HG02678 (cell line): ENCODE data around the gene TENM4.

Experiments used
- ATAC-seq: cut with Tn5 transposase; IDR thresholded peaks from one replicate; pipeline ENCODE4 v1.9.1; 2021; ENCODE audit warnings: mild to moderate bottlenecking, moderate library complexity; ENCODE audit not compliant: unreplicated experiment

Gene TENM4

DNA sequence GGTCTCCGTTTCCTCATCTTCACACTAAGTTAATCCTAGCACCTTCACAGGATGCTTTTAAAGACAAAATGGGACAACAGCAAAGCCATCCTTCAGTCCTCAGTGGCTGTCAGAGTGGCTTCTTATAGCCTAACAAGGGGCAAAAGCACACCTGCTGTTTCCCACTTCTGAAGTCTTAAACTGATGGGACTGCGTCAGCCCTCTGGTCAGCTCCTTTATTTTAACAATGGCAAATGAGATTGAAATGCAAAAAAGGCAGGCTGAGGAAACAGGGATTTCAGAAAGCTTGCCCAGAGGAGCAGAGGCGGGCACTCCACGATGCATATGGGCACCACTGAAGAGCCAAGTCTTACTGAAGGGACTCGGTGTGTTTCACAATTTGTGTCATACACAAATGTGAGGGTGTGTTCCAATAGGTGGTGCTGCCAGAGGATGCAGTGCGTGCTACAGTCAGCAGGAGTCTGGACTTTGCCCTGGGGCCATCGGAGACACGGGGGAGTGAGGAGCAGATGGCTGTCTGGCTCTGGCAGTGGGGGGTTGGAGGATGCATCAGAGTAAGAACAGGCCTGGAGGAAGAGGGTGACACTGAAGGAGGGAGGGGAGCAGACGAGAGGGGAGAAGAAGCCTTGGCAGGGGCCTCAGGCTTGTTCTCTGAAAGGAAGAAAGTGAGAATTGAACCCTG lies 47.3 kb downstream of the TENM4 start:
- no peak for ATAC-seq

DNA sequence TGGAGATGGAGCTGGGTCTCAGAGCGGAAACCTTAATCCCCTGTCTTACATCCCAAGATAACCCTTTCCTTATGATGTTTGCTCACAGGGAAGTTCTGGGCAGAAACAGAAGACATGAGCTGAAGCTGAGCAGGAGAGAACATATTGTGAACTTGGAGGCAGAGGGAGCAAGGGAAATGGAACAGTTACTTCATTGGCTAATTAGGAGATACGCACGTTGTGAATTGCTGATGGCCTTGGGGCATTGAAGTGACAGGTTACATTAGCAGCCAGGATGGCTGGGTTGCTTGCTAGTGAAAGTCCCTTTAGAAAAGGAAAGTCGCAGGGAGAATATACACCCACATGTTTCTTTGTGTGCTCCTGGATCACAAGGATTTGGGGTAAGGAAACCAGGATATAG lies 48.7 kb downstream of the TENM4 start:
- no peak for ATAC-seq

DNA sequence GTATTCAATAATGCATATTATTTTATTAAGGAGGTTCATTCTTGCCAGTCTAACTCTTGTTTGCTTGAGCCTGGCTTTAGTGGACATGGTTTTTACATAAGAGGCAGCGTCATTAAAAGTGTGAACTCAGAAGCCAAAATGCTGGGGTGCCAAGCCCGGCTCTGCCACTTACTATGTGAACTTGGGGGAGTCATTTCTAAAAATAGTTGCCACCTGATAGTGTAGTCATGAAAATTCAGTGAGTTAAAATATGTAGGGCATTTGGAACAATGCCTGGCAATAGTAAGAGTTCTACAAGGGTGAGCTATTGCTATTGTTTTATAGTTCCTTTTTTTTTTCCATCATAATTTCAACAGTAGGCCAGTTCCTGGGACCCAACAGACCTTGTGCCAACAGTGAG lies 49.9 kb downstream of the TENM4 start:
- no peak for ATAC-seq

DNA sequence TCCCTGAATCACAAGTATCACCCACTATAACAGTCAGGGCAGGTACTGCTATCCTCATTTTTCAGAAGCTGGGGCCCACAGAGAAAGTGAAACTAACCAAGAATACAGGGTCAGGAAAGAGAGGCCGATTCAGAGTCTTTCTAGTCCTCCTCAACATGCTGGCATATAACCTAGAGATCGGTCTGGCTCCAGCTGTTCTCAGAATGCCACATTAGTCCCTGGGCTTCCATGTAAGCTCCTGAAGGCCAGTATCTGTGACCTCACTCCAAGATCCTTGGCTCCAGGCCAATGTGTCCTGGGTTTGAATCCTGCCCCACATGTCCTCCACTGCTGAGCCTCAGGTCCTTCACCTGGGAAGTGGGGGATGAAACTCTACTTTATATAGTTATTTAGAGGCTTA lies 50.4 kb downstream of the TENM4 start:
- no peak for ATAC-seq

DNA sequence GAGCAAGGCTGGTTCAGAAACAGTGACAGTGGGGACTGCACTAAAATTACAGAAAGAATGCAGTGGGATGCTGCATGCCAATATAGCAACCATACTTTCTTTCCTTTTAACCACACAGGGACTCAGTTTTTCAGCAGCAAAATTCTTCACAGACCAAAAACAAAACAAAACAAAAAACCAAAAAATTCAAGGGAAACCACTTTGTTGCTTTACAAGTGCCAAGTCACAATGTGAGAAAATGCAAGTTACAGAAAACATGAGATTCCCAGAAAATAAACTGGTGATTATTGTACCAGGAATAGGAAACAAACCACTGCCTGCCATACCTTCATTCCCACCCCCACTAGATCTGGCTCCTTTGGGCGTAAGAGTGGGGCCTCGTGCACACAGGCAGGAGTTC lies 52.6 kb downstream of the TENM4 start:
- no peak for ATAC-seq

DNA sequence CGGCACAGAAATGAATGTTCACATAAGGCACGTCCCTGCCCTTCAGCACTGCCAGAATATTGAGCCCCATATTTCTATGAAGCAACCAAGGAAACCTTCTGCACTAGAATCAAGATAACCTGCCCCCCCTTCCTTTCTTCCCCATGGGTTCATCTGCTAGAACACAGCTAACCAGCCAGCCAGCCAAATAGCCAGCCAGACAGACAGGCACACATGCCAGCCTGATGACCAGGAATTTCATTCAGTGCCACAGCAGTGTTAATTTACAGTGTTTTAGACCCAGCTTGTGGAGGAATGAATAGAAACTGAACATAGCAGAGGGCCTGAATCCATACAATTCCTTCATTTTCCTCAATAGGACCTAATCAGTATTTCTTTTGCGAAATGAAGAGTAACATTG lies 57.0 kb downstream of the TENM4 start:
- no peak for ATAC-seq

DNA sequence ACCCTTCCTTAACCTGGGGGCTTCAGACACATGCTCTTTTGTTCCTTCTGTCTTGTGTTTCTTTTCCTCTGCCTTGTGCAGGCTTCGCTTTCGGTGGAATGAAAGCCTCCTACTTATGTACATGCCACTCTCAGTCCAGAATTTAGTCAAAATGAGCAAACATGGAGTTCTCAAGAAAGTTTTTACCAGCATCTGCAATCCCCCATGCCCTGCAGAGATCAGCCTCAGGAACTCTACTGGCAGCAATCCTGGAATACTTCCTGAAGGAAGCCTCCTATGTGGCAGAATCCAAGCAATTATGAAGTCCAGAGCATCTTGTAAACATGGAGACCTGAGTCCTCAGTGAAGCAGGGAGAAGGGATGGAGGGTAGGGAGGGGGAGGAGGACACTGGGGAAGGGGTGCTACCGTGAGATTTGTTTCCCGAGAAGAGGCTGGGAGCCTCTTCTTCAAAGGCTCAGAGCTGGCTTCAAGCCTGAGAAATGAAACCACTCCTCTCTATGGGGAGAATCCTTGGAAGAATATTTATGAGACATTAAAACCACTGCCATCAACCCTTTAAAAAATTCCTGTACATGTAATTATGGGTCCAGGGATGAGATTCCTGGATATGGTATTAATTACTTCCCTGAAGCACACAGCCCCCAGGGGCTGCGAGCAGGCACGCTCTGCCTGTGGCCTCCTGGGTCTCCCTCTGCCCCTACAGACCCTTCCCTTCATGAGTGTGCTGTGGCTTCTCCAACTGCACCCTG lies 58.4 kb downstream of the TENM4 start:
- ATAC-seq, result no peak

DNA sequence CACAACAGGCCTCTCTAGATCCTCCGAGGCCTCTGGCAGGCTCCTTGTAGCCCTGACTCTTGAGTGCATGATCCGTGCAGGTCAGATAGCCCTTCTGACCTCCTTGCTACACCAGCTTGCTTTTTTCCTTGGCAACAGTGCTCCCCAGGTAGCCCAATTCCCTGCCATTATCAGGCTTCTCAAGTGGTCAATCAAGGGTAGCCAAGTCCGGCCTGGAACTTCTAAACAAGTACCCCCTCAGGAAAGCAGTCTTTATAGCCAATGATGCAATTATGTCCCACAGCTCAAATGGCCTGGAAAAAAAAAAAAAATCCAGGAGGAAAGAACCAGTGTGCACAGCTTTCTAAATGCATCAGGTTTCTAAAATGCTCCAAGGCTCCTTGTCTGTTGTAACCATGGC lies 59.8 kb downstream of the TENM4 start:
- ATAC-seq, result no peak

DNA sequence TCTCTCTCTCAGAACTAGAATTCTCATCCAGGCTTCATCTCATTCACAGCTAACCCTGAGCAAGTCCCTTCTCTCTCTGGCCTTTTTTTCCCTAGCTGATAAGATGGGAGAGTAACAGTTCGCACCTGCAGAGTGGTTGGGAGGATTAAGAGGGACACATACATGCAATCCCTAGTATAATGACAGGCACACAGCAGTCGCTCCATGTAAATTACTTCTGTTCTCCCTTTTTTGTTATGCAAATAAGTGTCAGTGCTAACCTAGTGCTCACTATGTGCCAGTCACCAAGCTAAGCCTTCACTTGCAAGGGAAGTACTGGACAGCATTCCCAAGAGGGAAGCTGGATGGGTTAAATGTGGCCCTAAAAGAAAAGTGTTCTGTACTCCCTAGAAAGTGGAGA lies 63.4 kb downstream of the TENM4 start:
- no peak for ATAC-seq

DNA sequence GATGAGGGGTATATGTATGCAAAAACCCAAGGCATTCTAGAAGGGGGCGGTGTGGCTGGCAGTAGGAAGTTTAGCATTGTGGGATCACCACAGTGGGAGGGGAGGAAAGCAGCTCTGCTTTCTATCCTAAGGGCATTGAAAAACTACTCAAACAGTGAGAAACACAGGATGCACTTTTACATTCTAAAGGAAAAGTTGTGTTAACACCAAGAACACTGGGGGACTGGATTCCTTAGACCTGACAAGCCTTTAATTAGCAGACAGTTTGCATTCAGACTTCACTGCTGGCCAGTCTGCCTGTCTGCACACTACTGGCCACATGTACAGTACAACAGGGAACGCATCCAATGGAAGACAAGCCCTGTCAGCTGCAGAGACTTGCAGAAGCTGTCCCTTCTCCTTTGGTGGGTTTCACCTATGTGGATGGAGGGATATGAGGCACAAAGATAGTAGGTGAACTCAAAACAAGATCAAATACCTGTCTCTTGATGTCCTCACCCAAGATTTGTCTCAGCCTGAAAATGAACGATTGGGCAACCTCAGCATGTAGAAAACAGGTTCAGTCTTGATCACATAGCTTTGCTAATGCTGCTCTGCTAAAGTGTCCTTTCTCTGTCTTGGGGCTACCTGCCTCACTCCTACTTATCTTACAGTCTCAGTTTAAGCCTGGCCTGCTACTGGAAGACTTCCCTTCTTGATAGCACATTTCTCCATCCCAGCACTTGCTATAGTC lies 64.8 kb downstream of the TENM4 start:
- ATAC-seq, result no peak

DNA sequence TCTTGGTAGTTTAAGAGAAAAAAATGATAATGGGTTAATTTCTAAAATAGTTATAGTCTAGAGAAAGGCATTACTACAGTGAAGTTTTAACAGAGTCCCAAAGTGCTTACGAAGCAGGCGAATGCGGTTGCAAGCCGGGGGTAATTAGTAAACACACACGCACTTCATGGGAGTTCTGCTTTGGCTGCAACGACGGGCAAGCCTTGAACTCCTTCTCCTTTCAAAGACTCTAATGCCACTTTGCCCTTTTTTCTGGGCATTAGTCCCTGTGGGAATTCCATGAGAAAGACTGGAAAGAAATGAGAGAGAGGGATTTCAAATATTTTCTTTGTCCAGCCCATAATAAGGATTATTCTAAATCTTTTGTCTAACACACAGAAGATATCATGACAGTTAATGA lies 66.1 kb downstream of the TENM4 start:
- no peak for ATAC-seq

DNA sequence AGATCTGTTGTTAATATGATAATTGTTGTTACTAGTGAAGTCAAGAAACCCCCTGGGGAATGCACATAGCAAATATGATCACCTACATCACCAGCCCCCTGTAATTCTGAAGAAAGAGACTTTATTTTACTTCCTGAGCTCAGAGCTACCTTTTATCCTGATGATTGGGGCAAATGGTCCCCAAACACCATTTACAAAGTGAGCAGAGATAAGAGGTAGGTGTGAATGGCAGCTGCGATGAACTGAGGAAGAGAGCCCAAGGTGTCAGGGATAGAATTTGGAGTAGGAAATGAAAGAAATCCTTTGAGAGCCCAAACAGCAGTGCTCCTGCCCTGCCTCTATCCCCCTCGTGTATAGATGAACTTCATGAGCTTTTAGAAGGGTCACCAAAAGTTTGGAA lies 69.1 kb downstream of the TENM4 start:
- ATAC-seq, result no peak

DNA sequence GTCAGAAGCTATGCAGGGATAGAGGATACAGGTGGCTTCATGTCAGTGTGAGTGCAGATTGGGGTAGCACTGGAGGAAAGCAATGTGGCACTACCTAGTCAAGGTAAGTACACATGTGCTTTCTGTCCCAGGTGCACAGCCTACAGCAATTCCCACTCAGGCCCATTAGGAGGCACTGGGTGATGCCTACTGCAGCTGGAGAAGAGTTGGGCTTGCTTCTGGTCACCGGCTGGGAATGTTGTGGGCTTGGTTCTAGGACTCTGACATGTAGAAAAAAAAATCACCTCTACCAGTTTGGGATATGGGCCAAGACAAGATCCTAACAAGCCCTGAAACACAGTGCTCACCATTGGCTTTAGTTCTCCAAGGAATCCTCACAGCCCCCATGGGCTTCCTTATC lies 69.7 kb downstream of the TENM4 start:
- ATAC-seq, result no peak

DNA sequence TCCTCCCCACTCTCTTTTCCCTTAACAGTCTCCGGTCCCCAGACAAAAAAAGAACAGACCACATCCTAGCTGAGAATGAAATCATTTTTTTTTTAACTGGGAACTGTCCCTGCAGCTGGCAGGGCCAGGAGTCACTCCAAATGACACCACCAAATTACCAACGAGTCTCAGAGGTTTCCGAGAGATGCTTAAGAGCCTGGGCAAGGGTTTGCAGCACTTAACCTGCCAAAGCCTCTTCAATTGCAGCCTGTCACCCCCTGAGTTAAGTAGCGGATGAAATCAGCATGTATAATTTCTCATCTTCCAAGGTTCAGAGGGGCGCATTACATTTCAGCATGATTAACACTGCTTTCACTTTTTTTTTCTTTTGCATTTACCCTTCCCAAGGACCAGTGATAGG lies 71.8 kb downstream of the TENM4 start:
- ATAC-seq, result no peak

DNA sequence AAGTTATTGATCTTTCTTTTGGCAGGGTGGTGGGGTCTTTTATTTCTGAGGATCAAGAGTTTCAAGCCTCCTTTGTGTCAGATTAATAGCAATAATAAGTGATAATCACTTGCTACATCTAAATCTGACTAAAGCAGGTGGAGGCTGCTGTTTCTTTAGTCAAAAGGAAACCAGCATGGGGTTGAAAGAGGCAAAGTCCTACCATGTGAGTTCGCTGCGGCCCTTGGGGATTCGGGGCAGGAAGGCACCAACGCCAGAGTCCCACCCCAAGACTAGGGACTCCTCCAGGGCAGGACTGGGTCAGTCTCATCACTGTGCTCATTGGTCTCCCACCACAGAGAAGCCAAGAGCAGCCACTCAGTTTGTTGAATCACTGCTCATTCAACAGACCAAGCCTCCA lies 73.0 kb downstream of the TENM4 start:
- no peak for ATAC-seq

DNA sequence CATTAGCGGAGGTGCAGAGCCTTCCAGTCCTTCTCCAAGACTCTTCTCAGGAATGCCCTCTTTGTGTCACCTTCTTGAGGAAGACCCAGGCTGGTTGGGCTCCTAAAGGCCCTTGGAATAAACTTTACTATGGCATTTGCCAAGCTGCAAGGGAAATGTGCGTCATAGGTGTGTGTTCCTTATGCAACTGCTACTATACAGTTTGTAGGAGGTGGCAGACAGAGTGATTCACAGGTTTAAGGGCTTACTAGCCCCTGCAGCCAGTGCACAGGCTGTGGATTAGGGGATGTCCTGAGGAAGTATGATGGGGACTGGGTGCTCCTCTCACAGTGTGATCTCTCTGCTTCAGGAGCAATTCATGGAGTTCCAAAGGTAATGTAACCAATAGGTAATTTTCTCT lies 74.6 kb downstream of the TENM4 start:
- no peak for ATAC-seq

DNA sequence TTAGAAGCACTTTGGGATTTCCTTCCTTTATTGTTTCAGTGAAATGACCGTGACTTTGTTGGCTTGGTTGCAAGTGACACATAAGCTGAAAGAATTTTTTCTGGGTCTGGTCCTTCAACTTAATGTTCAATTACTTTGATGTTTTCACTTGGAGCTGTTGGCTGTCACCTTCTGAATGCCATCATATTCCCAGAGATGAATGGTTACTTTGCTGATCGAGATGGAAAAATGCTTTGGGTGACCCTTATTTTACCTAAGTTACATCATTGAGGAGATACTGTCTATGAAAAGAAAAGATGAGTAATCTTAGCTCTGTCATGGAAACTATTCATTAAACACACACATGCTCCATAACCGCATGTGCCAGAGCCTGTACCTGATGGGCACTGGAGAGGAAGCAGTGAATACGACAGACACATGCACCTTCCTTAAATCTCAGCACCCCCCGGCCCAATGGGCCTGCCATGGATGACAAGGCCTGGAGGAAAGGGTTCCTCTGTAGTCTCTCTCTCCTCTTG lies 76.9 kb downstream of the TENM4 start:
- no peak for ATAC-seq

DNA sequence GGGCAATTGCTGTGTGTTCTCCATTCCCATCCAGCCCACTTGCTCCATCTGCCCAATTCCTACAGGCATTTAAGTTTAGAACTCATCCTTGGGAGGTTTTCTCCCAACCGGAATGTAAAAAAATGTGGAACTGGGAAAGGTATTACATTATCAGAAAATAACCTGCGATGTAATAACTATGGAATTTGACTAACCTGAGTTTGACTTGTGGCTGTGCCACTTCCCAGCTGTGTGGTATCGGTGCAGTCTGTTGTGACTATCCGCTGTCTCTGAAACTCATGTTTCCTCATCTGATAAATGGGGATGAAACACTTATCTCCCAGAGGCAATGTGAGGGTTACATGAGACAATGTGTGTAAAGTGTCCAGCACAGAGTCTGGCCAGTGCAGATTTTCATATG lies 77.6 kb downstream of the TENM4 start:
- ATAC-seq, result no peak

DNA sequence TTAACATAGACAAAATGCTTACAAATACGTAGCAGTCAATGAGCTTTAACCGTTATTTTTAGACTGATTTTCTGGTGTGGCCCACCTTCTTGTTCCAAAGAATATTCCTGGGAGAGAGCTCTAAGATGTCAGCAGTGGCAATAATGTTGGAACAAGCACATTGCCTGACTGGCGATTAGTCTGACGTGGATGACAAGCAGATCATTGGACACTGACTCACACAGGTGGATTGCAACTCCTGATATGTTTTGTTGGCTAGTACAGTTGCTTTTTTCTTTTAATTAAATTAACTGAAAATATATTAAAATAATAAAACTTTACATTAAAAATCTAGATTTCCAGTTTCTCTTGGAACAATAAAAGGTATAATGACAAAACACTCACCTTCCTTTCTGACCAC lies 78.0 kb downstream of the TENM4 start:
- no peak for ATAC-seq

DNA sequence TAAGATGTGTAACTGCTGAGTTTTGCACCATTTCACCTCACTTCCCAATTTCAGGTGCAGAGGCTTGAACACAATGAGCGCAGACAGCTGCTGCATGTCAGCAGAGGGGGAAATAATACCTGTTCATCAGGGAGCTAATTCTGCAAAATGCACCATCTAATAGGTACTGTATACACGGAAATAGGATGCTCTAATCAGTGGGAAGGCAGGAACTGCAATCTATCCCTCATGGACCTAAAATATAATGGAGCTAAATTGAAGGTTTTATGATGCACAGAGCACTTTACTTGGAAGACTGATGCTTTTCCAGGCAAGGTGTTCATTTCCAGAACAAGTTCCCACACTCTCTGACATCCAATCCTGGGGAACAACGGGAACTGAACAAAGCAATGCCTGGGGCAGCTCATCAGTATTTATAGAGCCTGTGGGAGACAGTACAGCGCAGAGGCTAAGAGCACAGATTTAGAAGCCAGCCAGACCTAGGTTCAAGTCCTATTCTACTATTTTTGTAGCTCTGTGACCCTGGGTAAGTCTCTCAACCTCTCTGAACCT lies 78.5 kb downstream of the TENM4 start:
- ATAC-seq, result no peak

DNA sequence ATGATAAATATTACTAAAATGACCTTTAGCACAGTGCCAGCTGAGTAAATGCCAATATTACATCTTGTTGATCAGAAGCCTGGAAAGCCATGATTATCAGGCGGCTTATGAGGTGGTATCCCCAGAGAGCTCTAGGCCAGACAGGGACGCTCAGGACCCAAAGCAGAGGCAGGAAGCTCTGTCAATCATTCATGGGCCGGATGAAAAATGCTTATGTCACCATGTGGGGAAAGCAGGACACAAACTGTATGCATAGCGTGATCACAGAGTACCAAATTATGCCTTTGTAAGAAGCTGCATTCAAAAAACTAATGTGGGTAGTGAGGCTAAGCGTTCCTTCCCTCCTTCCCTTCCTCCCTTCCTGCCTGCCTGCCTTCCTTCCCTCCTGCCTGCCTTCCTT lies 82.6 kb downstream of the TENM4 start:
- ATAC-seq, result no peak

DNA sequence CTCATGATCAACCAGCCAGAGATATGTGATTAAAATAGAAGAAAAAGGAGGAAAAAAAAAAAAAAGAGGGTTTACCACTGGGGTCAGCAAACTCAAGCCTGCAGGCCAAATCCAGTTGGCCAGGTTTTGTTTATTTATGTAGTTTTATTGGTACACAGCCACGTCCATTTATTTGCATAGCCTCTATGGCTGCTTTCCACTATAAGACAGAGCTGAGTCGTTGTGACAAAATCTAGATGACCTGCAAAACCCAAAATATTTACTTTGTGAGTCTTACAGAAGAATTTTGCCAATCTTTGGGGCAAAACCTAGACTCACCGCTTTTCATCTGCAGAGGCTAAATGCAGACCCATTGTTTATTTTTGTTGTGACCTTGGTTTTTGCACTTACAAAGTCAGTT lies 87.1 kb downstream of the TENM4 start:
- no peak for ATAC-seq
